Amniotic stem cell (primary cell): Measurements from ENCODE around the gene UBXN1.

Experiments
- DNase-seq: peaks from one replicate; lab custom pipeline; 2025; lab: John Stamatoyannopoulos, UW

Gene UBXN1

DNA sequence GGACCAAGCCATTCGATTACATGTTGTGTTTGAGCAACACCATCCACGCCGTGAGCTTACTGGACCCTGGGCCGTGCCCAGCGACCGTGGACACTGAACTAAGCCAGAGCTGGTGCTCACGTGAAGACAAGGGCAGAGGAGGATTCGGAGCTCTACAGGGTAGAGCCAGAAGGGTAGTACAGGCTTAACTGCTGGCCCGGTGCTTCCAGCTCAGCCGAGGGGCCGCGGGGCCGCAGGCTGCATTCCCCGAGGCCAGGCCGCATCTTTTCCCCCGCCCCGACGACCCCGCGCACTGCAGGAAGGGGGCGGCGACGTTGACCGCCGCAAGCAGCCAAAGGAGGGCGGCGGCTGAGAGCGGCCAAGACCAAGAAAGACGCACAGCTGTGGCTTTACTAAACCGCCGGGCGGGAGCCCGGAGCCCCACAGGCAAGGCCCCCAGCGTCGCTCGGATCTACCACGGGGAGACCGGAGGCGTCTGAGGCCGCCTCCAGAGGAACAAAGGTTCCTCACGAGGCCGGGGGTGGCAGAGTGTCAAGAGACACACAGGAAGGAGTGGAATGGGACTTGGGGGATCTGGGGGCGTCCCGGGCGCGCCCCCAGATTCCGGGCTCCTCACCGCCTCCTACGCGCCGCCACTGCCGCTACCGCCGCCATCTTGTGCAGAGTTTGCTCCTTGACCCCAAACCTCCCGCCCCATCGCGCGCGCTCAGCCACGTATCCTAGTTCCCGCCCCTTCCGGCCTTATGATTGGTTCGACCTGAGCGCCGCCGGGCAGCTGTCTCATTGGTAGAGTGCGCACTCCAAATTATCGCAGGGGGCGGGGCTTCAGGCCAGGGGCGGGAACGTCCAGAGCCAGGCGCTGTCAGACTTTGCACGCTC lies 32.7 kb downstream of the UBXN1 start, which contains the start of gene GANAB:
Gene GANAB (minus strand): TSS at position 668 of the 879 bp plus-strand sequence. CDS start 14 bp downstream, at position 654.
- peak; percentile 98 for DNase-seq

DNA sequence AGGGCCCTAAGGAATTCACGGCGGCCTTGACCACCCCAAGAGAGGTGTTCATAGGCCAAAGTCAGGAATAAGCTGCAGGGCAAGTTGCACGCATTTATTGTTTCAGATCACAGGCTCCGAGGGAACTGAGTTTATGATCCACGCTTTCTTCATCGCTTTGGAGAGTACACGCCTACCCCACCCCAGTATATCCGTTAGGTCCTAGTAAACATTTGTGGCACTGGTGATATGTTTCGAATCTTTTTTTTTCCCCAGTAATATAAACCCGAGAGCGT lies 33.3 kb downstream of the UBXN1 start:
- DNase-seq, result no peak

DNA sequence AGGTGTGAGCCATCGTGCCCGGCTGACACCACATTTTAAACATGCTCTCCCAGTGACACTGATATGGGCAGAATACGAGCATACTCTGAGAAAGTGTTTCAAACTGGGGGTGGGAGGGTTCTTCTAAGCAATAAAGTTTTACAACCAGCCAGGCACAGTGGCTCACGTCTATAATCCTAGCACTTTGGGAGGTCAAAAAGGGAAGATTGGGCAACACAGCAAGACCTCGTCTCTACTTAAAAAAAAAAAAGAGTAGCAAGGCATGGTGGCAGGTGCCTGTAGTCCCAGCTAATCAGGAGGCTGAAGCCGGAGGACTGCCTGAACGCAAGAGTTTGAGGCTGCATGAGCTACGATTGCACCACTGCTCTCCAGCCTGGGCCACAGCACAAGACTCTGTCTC lies 34.7 kb downstream of the UBXN1 start:
- DNase-seq, result no peak

DNA sequence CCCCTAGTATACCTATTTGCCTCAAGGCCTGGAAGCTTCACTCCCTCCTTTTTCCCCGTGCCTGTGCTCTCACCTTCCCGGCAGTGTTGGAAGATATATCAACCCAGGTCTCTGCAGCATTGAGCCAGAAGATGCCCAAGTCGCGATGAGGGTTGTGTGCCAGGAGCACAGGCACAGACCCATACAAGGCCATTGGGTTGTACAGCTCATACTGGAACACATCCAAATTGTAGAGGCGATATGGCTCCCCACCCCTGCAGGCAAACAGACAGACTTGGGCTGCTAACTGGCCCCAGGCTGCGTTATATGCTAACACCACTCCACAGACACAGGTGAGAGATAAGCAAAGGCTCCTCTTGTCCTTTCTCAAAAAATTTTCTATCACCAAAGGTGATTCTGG lies 46.4 kb downstream of the UBXN1 start:
- DNase-seq, result no peak

DNA sequence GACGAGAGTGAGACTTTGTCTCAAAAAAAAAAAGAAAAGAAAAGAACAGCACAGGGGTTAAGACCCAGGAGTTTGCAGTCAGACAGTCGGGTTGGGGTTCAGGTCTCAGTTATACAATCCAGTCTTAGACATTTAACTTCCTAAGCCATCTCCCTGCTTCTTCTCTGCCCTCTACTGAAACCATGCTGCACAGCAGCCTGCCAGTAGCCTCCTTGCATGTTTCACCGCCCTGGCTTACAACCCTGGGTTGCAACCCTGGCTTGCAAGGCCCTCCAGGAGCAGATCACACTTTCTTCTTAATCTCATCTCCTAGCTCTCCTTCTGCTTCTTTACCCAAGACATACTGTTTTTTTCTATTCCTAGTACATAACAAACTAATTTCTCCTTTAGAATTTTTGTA lies 51.2 kb downstream of the UBXN1 start:
- DNase-seq, result no peak
